Measurements from ENCODE around the gene RAB11FIP3. TPM values are rescaled to one million over a fixed set of nuclear protein-coding genes. Genes with fewer than 3 reads are reported as not detected.

Gene RAB11FIP3
- total RNA-seq, 2 donors from 2014 or later, result 39.9 to 45.1 TPM

- no peak overlapping the region for H3K4me3 Mint-ChIP-seq
- H3K27me3 Mint-ChIP-seq, result no peaks in the 10 kb centered on the region
- DNase-seq, result no peak
- H3K36me3 Mint-ChIP-seq (ENCODE audit: low read depth), result no peaks in the 10 kb centered on the region
- no peaks in the 10 kb centered on the region for H3K9me3 ChIP-seq (ENCODE audit: control insufficient read depth, low read length, poor library complexity, severe bottlenecking)
- no peak for ATAC-seq
- no peak overlapping the region for H3K27ac Mint-ChIP-seq
- peaks cover 9% of the 10 kb centered on the region for H3K4me1 Mint-ChIP-seq
Observed at GRCh38 chr16:561957-562938, 136.8 kb downstream of the RAB11FIP3 start.

DNA sequence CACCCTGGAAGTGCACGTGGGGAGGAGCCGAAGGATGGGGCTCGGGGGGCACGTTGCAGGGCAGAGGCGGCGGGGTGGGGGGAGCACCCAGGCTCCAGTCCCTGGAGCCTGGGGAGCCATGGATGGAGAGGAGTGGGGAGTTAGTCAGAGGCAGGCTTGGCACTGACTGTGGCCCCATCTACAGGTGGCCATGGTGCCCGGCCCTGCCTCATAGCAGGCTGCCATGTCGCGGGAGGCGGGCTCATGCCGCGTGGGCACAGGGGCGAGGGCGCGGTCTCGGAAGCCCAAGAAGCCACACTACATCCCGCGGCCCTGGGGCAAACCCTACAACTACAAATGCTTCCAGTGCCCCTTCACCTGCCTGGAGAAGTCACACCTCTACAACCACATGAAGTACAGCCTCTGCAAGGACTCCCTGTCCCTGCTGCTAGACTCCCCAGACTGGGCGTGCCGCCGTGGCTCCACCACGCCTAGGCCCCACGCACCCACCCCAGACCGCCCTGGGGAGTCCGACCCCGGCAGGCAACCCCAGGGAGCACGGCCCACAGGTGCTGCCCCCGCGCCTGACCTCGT lies 137.7 kb downstream of the RAB11FIP3 start:
- DNase-seq, result no peak
- no peaks in the 10 kb centered on the region for H3K36me3 Mint-ChIP-seq (ENCODE audit: low read depth)

DNA sequence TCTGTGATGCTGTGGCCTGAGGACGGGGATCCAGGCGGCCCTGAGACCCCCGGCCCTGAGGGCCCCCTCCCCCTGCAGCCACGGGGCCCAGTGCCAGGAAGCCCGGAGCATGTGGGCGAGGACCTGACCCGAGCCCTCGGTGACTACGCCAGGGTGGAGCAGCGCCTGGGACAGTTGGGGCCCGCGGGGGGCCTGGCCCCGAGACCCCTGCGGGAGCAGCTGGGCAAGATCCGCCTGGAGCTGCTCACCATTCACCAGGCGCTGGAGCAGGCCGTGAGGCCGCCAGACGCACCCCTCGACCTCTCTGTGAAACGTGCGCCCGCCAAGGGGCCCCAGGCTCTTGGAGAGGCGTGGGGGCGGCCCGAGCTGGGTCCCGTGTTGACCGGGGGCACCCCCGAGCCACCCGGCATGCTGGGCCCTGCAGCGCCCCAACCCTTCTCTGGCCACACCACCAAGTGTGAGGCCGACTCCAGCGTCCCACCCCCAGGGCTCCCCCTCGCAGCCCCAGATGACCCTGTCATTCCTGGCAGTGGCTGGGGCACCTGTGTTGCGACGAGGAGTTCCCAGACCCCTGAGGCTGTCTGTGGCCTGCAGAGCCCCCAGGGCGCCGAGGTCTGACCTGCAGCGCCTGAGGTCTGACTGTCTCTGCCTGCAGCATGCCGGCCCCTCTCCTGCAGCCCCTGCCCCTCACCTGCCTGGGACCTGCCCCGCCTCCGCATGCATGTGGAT lies 139.4 kb downstream of the RAB11FIP3 start:
- Mint-ChIP-seq H3K4me3 (no peak overlapping the region), H3K4me1 (peaks cover 12% of the 10 kb centered on the region), H3K27me3 (no peaks in the 10 kb centered on the region), H3K27ac (no peak overlapping the region), H3K36me3 (ENCODE audit: low read depth) (no peaks in the 10 kb centered on the region)
- DNase-seq (no peak), ATAC-seq (no peak)
- no peaks in the 10 kb centered on the region for H3K9me3 ChIP-seq (ENCODE audit: control insufficient read depth, low read length, poor library complexity, severe bottlenecking)

More for the DNA sequence above, 137.7 kb downstream of the RAB11FIP3 start:
- peaks cover 9% of the 10 kb centered on the region for H3K4me1 Mint-ChIP-seq
- H3K27me3 Mint-ChIP-seq, result no peaks in the 10 kb centered on the region
- no peaks in the 10 kb centered on the region for H3K9me3 ChIP-seq (ENCODE audit: control insufficient read depth, low read length, poor library complexity, severe bottlenecking)
- H3K27ac Mint-ChIP-seq, result no peak overlapping the region
- no peak for ATAC-seq
- H3K4me3 Mint-ChIP-seq, result no peak overlapping the region

DNA sequence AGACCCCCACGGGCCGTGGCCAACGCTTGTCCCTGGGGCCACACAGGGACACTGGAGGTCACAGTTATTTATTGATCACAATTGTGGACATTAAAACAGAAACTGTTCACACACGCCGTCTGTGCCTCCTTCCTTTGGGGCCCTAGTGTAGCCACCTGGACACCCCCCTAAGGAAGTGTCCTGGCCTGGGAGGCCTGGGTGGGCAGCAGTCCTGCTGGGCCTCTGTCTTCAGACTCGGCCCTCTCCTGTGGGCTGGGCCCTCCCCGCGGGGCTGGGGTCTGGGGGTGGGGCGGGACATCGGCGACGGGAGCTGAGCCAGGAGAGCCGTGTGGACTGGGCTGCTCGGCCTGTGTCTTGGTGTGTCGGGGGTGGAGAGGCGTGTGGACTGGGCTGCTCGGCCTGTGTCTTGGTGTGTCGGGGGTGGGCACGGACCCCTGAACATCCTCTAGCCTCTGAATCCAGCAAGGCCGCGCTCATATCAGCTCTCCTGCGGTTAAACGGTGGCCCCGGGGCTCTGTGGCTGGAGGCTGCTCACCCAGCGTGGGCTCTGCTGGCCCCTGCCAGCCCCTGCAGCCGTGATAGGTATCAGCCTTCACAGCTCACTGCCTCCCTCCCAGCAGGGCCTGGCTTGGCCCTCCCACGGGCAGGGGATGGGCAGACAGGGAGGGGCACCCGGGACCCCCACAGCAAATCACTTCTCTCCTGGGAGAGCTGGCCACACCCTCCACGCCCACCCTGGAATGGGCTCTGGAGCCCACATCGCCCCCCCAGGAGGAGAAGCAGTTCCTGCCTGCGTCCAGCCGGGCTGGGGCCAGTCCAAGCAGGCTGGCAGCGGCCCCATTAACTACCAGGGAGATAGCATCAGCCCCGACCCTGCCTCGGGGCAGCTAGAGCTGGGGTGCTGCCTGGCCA lies 140.2 kb downstream of the RAB11FIP3 start:
- no peaks in the 10 kb centered on the region for H3K27me3 Mint-ChIP-seq
- no peak for ATAC-seq
- H3K36me3 Mint-ChIP-seq (ENCODE audit: low read depth), result no peaks in the 10 kb centered on the region

GRCh38 chr16:566475-567372 lies 141.3 kb downstream of the RAB11FIP3 start, which contains the start of gene NHLRC4:
Gene NHLRC4, plus strand, starts transcription at chr16:567005. Its CDS starts 1,043 bp downstream, at chr16:568048.
- H3K36me3 Mint-ChIP-seq (ENCODE audit: low read depth), result no peaks in the 10 kb centered on the region
- H3K9me3 ChIP-seq (ENCODE audit: control insufficient read depth, low read length, poor library complexity, severe bottlenecking), result no peaks in the 10 kb centered on the region
- ATAC-seq (peak; percentile 47), DNase-seq (peak in 2 of 3 donors; percentile 25 to 27)
- peak within 1 kb of the TSS; percentile 78 for H3K4me3 Mint-ChIP-seq
- peaks cover 24% of the 10 kb centered on the region for H3K4me1 Mint-ChIP-seq
- H3K27ac Mint-ChIP-seq, result peak within 1 kb of the TSS; percentile 73
- H3K27me3 Mint-ChIP-seq, result no peaks in the 10 kb centered on the region

More for the DNA sequence above, 140.2 kb downstream of the RAB11FIP3 start:
- Mint-ChIP-seq H3K4me3 (no peak overlapping the region), H3K4me1 (peaks cover 14% of the 10 kb centered on the region), H3K27ac (no peak overlapping the region)
- DNase-seq, result no peak
- no peaks in the 10 kb centered on the region for H3K9me3 ChIP-seq (ENCODE audit: control insufficient read depth, low read length, poor library complexity, severe bottlenecking)

- Mint-ChIP-seq H3K27me3 (no peaks in the 10 kb centered on the region), H3K27ac (peak overlapping the region; percentile 73), H3K4me1 (peaks cover 27% of the 10 kb centered on the region), H3K4me3 (peak overlapping the region; percentile 78), H3K36me3 (ENCODE audit: low read depth) (no peaks in the 10 kb centered on the region)
- ATAC-seq, result no peak
- DNase-seq, result no peak
- H3K9me3 ChIP-seq (ENCODE audit: control insufficient read depth, low read length, poor library complexity, severe bottlenecking), result no peaks in the 10 kb centered on the region
Observed at GRCh38 chr16:567373-568256, 142.2 kb downstream of the RAB11FIP3 start.

DNA sequence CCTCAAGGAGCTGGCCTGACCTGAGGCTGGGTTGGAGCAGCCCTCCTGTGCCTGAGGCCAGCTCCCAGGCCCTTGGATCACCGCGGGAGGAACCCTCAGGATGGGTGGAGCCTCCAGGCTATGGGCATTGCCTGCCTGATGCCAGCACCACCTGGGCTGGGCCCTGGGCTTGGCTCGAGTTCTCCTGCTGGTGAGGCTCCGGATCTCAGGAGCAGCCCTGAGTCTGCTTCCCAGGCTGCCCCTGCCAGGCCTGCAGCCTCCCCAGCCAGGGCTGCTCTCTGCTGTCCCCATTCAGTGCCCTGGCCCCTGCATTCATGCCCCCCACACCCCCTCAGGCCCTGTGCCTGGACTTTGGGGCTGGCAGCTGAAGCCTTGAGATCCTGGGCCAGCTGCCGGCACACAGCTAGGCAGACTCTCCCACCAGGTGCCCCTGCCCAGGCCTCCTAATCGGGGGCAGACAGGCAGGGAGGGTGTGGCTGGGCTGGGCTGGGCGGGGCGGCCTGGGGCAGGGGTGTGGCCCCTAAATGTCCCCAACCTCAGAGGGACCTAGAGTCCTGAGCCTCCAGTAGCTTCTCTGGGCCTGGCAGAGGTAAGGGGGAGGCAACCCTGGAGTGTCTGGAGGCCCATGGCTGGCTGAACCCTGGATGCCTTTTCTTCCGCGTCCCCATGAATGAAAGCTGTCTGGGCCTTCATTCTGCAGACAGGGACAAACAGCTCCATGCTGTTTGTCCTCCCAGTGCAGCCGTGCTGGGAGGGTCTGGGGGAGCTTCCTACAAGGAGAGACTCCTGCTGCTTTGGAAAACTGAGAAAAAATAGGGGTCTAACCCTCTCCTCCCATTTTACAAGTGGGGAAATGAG lies 143.2 kb downstream of the RAB11FIP3 start:
- H3K36me3 Mint-ChIP-seq (ENCODE audit: low read depth), result no peaks in the 10 kb centered on the region
- peaks cover 27% of the 10 kb centered on the region for H3K4me1 Mint-ChIP-seq
- H3K9me3 ChIP-seq (ENCODE audit: control insufficient read depth, low read length, poor library complexity, severe bottlenecking), result no peaks in the 10 kb centered on the region
- peak overlapping the region; percentile 90 for H3K27ac Mint-ChIP-seq
- ATAC-seq (no peak), DNase-seq (no peak)
- peak overlapping the region; percentile 92 for H3K4me3 Mint-ChIP-seq
- no peaks in the 10 kb centered on the region for H3K27me3 Mint-ChIP-seq

DNA sequence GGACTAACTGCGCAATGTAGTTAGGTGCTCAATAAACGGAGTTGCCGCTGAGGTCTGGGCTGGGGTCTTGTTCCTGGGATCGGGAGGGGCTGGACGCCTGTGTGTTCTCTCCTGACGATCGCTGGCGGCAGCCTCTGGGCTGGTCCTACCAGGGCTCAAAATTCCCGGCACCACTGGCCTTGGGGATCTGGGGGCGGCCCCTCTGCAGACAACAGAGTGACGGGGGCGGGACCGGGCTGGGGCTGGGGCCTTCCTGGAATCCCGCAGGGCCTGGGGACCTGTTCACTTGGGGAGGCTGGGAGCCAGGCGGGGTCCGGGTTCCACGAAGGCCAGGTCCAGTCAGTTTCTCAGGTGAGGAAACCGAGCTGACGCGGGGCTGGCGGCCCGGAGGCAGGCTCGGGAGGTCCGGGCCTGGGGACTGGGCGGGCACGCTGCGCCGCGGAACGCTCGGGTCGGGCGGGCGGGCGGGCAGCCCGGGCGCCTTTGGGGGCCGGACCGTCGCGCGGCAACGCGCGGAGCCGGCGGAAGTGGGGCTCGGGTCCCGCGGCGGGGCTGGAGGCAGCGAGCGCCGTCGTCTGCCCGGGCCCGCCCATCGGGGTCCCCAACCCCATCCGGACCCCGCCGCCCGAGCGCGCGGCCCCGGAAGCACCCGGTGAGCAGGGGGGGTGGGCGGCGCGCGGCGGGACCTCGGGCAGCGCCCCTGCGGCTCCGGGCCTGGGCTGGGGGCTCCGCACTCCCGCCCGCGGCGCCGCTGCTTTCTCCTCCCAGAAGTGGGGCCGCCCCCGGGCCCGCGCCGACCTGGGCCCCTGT lies 144.2 kb downstream of the RAB11FIP3 start, which contains the start of gene PIGQ:
Gene PIGQ, plus strand, starts transcription at position 524 of the 810 bp plus-strand sequence. CDS start 4,107 bp downstream, outside the sequence.
- DNase-seq, result peak; percentile 46 to 69 (median 67)
- peak within 1 kb of the TSS; percentile 92 for H3K4me3 Mint-ChIP-seq
- H3K4me1 Mint-ChIP-seq, result peaks cover 27% of the 10 kb centered on the region
- no peaks in the 10 kb centered on the region for H3K9me3 ChIP-seq (ENCODE audit: control insufficient read depth, low read length, poor library complexity, severe bottlenecking)
- no peaks in the 10 kb centered on the region for H3K36me3 Mint-ChIP-seq (ENCODE audit: low read depth)
- no peaks in the 10 kb centered on the region for H3K27me3 Mint-ChIP-seq
- peak; percentile 75 for ATAC-seq
- H3K27ac Mint-ChIP-seq, result peak within 1 kb of the TSS; percentile 93

All from T-helper 17 cell (primary cell).